SK-N-MC (cell line): ENCODE results near the gene GPNMB.

Source experiments
- EZH2 ChIP-seq: fragments of 200-600 bp; sonication (generic); IDR thresholded peaks from one replicate; pipeline ENCODE4 v1.6.1; 2017; ENCODE audit warnings: antibody characterized with exemption
- POLR2AphosphoS5 ChIP-seq: IDR thresholded peaks from 2 replicates; pipeline ENCODE4 v1.6.1; 2012; ENCODE audit warnings: mild to moderate bottlenecking, low read depth, low read length, borderline replicate concordance

- no peak for TF ChIP-seq POLR2AphosphoS5
- no peak for TF ChIP-seq EZH2
Measured at GRCh38 chr7:23239698-23240097, 6.9 kb upstream of the GPNMB start.
